GM19438 (cell line): ENCODE results near the gene PDE4D.

Experiments
- ATAC-seq: cut with Tn5 transposase; IDR thresholded peaks from one replicate; pipeline ENCODE4 v1.9.1; 2021; ENCODE audit warnings: low read depth; ENCODE audit not compliant: unreplicated experiment

PDE4D gene

GRCh38 chr5:59713498-59713844, 180.1 kb downstream of the PDE4D start:
- ATAC-seq, result no peak

DNA sequence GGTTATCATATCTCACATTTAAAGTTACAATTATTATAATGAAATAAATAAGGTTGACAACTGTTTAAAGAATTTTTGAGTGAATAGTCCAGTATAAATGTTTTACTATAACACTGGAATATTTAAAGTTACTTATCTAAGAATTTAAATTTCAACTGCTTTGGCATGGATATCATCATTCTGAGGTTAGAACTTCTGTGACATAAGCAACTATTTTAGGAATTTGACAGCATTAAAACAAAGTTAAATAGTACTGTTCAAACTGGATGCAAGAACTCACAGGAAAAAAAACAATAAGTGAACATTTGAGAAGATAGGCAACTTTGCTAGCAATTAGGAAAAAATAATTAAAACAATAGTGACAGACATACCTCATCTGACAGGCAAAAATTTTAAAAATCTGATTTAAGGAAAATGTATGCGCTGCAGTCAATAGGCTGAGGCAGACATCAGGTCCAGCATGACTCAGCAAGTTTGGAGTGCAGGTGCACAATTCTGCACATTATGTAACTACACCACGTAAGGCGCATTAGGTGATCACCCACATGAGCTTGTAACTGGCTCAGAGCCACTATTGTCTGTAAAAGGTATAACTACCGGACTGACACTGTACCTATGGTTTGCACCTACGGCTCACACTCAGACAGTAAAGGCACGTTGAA, 180.6 kb downstream of the PDE4D start:
- no peak for ATAC-seq

DNA sequence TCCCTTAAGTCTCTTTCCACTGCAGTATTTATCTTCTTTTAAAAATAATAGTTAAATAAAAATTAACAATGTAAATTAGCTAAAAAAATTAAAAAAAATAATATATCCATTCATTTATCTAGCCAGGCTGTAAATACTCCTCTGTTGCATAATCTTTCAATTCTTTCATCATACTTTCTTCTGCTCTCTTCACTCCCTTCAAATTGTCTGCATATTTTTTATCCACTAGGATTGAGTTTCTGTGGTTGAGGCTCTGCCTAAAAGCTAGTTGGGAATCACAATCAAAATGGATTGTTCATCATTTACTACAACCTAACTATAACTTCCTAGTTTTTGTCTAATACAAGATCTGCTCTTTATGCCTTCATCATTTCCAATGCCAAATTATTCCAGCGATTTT, 182.2 kb downstream of the PDE4D start:
- ATAC-seq, result no peak

- ATAC-seq, result no peak
Observed at GRCh38 chr5:59709846-59710245, 183.7 kb downstream of the PDE4D start.

GRCh38 chr5:59709346-59709821, 184.1 kb downstream of the PDE4D start:
- ATAC-seq, result no peak

DNA sequence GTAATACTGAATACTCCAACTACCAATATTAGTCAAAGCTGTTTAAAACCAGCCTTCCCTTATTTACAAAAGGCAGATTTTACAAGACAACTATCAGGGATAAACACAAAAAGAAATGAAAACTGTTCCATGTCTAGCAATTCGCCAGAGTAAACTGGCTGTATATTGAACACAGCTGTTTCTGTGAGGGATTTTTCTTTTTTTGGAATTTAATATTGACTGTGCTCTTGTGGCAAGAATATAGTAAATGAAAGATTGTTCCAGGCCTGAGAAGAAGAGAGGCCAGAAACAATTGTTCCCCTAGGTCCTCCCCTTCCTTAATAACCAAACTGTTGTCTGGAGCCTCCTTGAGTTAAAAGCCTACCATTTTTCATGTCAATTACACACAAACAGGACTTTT, 188.6 kb downstream of the PDE4D start:
- no peak for ATAC-seq

- ATAC-seq, result no peak
Observed at GRCh38 chr5:59703789-59704188, 189.7 kb downstream of the PDE4D start.

- no peak for ATAC-seq
Observed at GRCh38 chr5:59698207-59699178, 195.0 kb downstream of the PDE4D start.

DNA sequence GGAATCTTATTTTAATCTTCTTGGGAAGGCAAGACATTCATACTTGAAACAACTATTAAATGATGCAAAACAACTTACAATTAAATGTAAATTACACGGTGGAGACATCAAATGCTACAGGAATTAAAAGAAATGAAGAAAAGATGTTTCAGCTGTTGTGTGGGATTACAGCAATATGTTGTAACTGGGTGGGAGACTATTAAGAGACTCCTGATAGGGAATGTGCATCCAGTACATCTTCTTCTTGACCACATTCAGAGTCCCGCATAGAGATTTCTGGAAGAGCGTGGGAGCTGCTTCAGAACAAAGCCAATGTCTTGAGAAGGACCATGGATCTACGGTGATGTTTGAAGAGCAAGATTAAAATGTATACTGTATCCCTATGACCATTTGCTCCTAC, 199.1 kb downstream of the PDE4D start:
- ATAC-seq, result no peak

- ATAC-seq, result no peak
Observed at GRCh38 chr5:59693492-59694309, 199.8 kb downstream of the PDE4D start.

DNA sequence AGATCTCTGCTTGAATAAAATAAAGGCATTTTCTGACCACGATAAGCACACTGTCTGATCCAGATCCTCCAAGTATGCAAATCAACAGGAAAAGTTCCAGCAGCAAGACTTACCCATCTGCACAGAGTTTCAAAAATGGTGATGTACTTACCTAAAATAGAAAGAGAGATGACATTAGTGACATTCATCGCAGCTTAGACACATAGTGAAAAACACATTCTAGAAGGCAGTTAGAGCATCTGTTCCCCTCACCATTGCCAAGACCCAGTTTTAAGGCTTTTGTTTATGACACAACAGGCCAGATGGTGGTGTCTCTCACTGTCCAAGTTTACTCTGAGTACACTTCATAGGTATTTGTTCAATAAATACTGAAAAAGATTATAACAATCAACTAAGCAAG, 207.7 kb downstream of the PDE4D start:
- peak; percentile 83 for ATAC-seq

- no peak for ATAC-seq
Observed at GRCh38 chr5:59685191-59685530, 208.4 kb downstream of the PDE4D start.

GRCh38 chr5:59684388-59685190, 208.9 kb downstream of the PDE4D start:
- ATAC-seq, result peak; percentile 48

- no peak for ATAC-seq
Observed at GRCh38 chr5:59683311-59683710, 210.2 kb downstream of the PDE4D start.

GRCh38 chr5:59682542-59682941, 211.0 kb downstream of the PDE4D start:
- ATAC-seq, result no peak

DNA sequence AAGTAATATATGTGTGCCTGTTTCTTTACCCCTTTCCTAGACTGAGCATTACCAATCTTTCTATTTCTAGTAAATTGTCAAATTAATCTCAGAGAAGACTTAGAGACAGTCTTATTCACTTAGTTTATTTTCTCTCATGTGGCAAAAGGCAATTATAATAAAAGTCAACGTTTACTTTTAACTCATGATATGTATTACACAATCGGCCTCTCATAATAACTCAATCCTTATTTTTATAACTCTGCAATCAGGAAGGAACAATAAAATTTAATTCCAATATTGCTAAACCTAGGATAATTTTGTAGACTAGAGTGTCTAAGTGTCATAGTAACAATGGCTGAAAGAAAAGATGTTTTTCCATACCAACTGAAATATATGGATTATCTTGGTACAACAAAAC, 214.6 kb downstream of the PDE4D start:
- ATAC-seq, result no peak

DNA sequence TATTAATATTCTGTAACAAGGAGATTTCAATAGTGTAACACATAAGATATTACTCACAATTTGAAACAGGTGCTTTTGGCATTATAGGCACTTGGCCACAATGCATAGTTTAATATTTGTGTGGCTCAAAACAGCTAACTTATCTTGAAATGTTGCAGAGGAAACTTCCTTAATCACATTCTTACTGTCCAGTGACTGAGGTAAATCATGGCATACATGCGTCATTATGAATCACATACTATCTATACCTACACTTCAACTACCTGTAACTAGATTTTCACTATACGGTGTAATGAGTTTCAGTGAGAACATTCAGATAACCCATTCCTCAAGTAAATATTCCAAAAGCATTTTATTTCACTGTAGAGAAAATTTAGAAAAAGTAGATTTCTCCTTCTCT, 218.8 kb downstream of the PDE4D start:
- no peak for ATAC-seq

DNA sequence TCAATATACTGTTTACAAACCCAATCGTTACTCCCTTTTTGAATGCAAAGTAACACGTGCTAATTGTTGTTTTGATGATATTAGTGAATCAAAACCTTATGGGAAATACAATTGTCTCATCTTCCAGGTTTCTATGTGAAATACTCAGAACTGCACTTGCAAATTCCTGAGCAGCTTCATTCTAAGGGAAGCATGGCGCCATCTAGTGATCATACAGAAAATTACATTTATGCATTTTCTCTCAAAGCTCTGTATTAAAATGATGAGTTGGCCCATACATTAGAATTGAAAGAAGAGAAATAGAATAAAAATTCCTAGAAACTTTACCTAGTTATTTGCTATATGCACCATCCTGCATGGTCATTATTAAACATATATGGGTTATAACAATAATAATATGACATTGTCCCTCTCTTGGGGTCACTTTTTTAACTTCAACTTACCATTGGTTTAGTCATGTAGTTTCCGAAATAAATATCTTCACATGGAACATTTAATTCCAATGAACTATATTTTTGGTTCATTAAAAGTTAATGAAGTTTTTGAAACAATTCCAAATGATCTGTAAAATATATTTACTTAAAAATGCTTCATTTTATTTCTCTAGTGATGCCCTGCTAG, 220.0 kb downstream of the PDE4D start:
- ATAC-seq, result no peak

GRCh38 chr5:59666440-59667068, 227.0 kb downstream of the PDE4D start:
- no peak for ATAC-seq
